ENCODE measurements around the gene BSDC1. TPM values are rescaled to one million over a fixed set of nuclear protein-coding genes. Genes with fewer than 3 reads are reported as not detected.
A peak's percentile ranks its signal among the peaks of the same experiment; 100 is the strongest.

BSDC1 gene
- total RNA-seq, 1 experiment from 2014 or later = 33.2 TPM

- Histone ChIP-seq H3K9me3 (no peaks in the 10 kb centered on the region), H3K36me3 (ENCODE audit: control insufficient read depth, insufficient read depth, low read length) (no peaks in the 10 kb centered on the region; the same call in 1 of the 2 replicates), H3K27me3 (replicated peaks; ENCODE audit: control insufficient read depth, insufficient read depth, low read length) (no peaks in the 10 kb centered on the region), H3K4me3 (ENCODE audit: low read depth, low read length) (peak overlapping the region; percentile 59), H3K4me1 (peaks cover 4% of the 10 kb centered on the region; the same call in 1 of the 2 replicates)
- H3K4me3 Mint-ChIP-seq (ENCODE audit: unreplicated experiment) = peak overlapping the region; percentile 75
- BruUV-seq (replicated peaks) = no TSS peak
- ChIA-PET POLR2A (interaction anchor here (1.0 to 2.6 kb wide), 2 partner anchors 16 to 43 kb away, joined by 5 to 17 read pairs; partner anchors contain the start of genes BSDC1 and MARCKSL1), CTCF (interaction anchor here (0.5 to 2.1 kb wide), 8 partner anchors 43 to 714 kb away, joined by 3 to 10 read pairs (median 4); partner anchors contain the start of genes BSDC1, HDAC1 and RBBP4)
- no peaks in the 10 kb centered on the region for H3K27me3 Mint-ChIP-seq (ENCODE audit: insufficient read depth, unreplicated experiment)
- TF ChIP-seq CTCF (IDR thresholded peaks at IDR 0.05; ENCODE audit: insufficient read depth in 1 of 2, low read depth in 1 of 2, low read length in 1 of 2, severe bottlenecking in 1 of 2, unreplicated experiment in 1 of 2) = peak in 1 of 2 experiments; percentile 18
- H3K9me3 Mint-ChIP-seq (ENCODE audit: unreplicated experiment) = no peaks in the 10 kb centered on the region
- DNase-seq = peak; percentile 93 to 94
- H3K27ac Mint-ChIP-seq (ENCODE audit: unreplicated experiment) = no peak overlapping the region
- intact Hi-C loops (cut with micrococcal nuclease; ENCODE audit: unreplicated experiment) = loop anchor here (5.0 kb wide), 1 partner anchor 134 kb away; no protein-coding TSS in a partner anchor
- peaks cover 16% of the 10 kb centered on the region for H3K4me1 Mint-ChIP-seq (ENCODE audit: low read depth, unreplicated experiment)
- H3K36me3 Mint-ChIP-seq (ENCODE audit: insufficient read depth, unreplicated experiment) = peaks cover 8% of the 10 kb centered on the region
Measured at GRCh38 chr1:32351399-32352238, 42.6 kb downstream of the BSDC1 start.

DNA sequence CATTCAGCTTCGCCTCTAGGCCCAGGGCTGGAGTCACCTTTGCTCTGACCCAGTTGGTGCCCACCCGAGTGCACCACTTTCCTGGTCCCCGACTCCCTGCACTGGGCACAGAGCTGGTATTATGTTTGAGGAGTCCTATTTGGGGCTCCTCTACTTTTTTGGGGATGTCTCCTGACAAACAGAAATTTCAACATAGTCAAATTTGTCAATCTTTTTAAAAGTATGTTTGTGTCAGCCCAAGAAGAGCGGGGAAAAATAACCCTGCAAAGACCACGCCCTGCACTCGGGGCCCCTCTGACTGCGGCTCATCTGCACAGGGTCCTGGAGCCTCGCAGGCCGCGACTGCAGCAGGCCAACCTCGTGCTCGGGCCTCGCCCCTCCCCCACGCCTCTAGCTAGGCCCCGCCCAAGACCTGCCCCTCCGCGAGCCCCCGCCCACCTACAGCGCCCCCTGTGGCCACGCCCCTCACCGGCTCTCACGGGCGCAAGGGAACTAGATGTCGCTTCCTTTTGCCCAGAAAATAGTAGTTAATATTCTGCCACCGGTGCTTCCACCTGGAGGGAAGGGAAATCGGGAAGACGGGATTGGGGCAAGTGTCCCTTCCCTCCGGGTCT lies 43.3 kb downstream of the BSDC1 start:
- TF ChIP-seq CTCF (IDR thresholded peaks at IDR 0.05; ENCODE audit: insufficient read depth in 1 of 2, low read depth in 1 of 2, low read length in 1 of 2, severe bottlenecking in 1 of 2, unreplicated experiment in 1 of 2) = peak; percentile 46 to 67
- Mint-ChIP-seq H3K4me3 (ENCODE audit: unreplicated experiment) (peak overlapping the region; percentile 75), H3K9me3 (ENCODE audit: unreplicated experiment) (no peaks in the 10 kb centered on the region), H3K4me1 (ENCODE audit: low read depth, unreplicated experiment) (peaks cover 23% of the 10 kb centered on the region), H3K27ac (ENCODE audit: unreplicated experiment) (no peak overlapping the region), H3K27me3 (ENCODE audit: insufficient read depth, unreplicated experiment) (no peaks in the 10 kb centered on the region), H3K36me3 (ENCODE audit: insufficient read depth, unreplicated experiment) (peaks cover 12% of the 10 kb centered on the region)
- peak; percentile 72 to 82 for DNase-seq
- Histone ChIP-seq H3K4me3 (ENCODE audit: low read depth, low read length) (peak overlapping the region; percentile 59), H3K9me3 (no peaks in the 10 kb centered on the region), H3K36me3 (ENCODE audit: control insufficient read depth, insufficient read depth, low read length) (no peaks in the 10 kb centered on the region; the same call in 1 of the 2 replicates), H3K27me3 (replicated peaks; ENCODE audit: control insufficient read depth, insufficient read depth, low read length) (no peaks in the 10 kb centered on the region), H3K4me1 (peaks cover 4% of the 10 kb centered on the region; the same call in 1 of the 2 replicates)
- ChIA-PET POLR2A (interaction anchor here (0.7 to 2.6 kb wide), 2 partner anchors 15 to 43 kb away, joined by 5 to 17 read pairs; partner anchors contain the start of genes BSDC1 and MARCKSL1), CTCF (interaction anchor here (0.6 to 2.1 kb wide), 5 partner anchors 43 to 634 kb away, joined by 3 to 10 read pairs (median 4); partner anchors contain the start of genes BSDC1 and RBBP4)
- no TSS peak for BruUV-seq (replicated peaks)
- intact Hi-C loops (cut with micrococcal nuclease; ENCODE audit: unreplicated experiment) = loop anchor here (5.0 kb wide), 1 partner anchor 134 kb away; no protein-coding TSS in a partner anchor

DNA sequence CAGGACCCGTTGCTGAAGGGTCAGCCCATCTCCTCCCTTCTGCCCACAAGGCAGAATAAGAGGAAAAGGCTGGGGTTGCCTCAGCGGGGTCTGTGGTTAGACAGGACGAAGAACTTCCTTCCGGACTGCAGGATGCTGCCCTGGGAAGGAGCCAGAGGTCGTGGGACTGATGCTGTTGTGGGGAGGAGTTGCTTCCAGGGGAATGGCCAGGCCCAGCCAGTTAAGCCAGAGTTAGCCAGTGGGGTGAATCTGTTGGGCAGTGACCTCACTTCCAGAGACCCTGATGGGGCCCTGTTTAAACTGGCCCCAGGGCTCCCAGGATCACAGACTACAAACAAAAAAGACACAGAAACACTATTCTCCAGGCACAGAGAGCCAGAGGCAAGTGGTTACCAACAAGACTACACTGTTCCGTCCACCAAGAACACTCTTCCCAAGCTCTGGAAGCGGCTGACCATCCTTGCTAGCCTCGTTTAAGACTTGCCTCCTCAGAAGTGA lies 45.0 kb downstream of the BSDC1 start:
- peaks cover 29% of the 10 kb centered on the region for H3K4me1 Mint-ChIP-seq (ENCODE audit: low read depth, unreplicated experiment)
- Histone ChIP-seq H3K27me3 (replicated peaks; ENCODE audit: control insufficient read depth, insufficient read depth, low read length) (no peaks in the 10 kb centered on the region), H3K36me3 (ENCODE audit: control insufficient read depth, insufficient read depth, low read length) (no peaks in the 10 kb centered on the region; the same call in 1 of the 2 replicates), H3K4me1 (peaks cover 4% of the 10 kb centered on the region; the same call in 1 of the 2 replicates), H3K9me3 (no peaks in the 10 kb centered on the region), H3K4me3 (ENCODE audit: low read depth, low read length) (no peak overlapping the region)
- no peak overlapping the region for H3K4me3 Mint-ChIP-seq (ENCODE audit: unreplicated experiment)
- no peaks in the 10 kb centered on the region for H3K27me3 Mint-ChIP-seq (ENCODE audit: insufficient read depth, unreplicated experiment)
- H3K36me3 Mint-ChIP-seq (ENCODE audit: insufficient read depth, unreplicated experiment) = peaks cover 6% of the 10 kb centered on the region
- CTCF ChIA-PET = no interaction called here
- no peak for TF ChIP-seq CTCF (IDR thresholded peaks at IDR 0.05; ENCODE audit: insufficient read depth in 1 of 2, low read depth in 1 of 2, low read length in 1 of 2, severe bottlenecking in 1 of 2, unreplicated experiment in 1 of 2)
- DNase-seq = no peak
- no peak overlapping the region for H3K27ac Mint-ChIP-seq (ENCODE audit: unreplicated experiment)
- BruUV-seq (replicated peaks) = no TSS peak
- intact Hi-C loops (cut with micrococcal nuclease; ENCODE audit: unreplicated experiment) = no loop called here
- no peaks in the 10 kb centered on the region for H3K9me3 Mint-ChIP-seq (ENCODE audit: unreplicated experiment)
- POLR2A ChIA-PET = no interaction called here
